ENCODE measurements around the gene SCAF4.

Gene SCAF4

GRCh38 chr21:31733551-31734149 lies 1.7 kb upstream of the SCAF4 start:
- TF ChIP-seq TCF12 (IDR thresholded peaks at IDR 0.05; ENCODE audit: low read depth) (no peak), ZBTB7A (IDR thresholded peaks at IDR 0.05; ENCODE audit: low read depth) (no peak), CREB1 (IDR thresholded peaks at IDR 0.05; ENCODE audit: low read depth) (no peak), NFIC (IDR thresholded peaks at IDR 0.05) (no peak), EP300 (IDR thresholded peaks at IDR 0.05; ENCODE audit: borderline replicate concordance) (no peak), YY1 (IDR thresholded peaks at IDR 0.05; ENCODE audit: low read depth) (no peak), FOXM1 (IDR thresholded peaks at IDR 0.05; ENCODE audit: borderline replicate concordance, low read depth) (no peak), EGR1 (IDR thresholded peaks at IDR 0.05) (no peak), TEAD4 (IDR thresholded peaks at IDR 0.05) (no peak), CEBPB (IDR thresholded peaks at IDR 0.05) (no peak), TAF1 (IDR thresholded peaks at IDR 0.05; ENCODE audit: low read depth) (no peak), RAD21 (IDR thresholded peaks at IDR 0.05; ENCODE audit: low read depth) (no peak), REST (IDR thresholded peaks at IDR 0.05; ENCODE audit: low read depth) (no peak), USF1 (IDR thresholded peaks at IDR 0.05) (no peak)
- TF ChIP-seq, protein P1, sequence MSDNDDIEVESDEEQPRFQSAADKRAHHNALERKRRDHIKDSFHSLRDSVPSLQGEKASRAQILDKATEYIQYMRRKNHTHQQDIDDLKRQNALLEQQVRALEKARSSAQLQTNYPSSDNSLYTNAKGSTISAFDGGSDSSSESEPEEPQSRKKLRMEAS (IDR thresholded peaks at IDR 0.05), result no peak

- TF ChIP-seq TCF12 (IDR thresholded peaks at IDR 0.05; ENCODE audit: low read depth) (0 out of 2 replicates have a peak, but pooled peaks have one; percentile 25), NFIC (IDR thresholded peaks at IDR 0.05) (no peak)
Measured at GRCh38 chr21:31732597-31733550, 956 bp upstream of the SCAF4 start.

DNA sequence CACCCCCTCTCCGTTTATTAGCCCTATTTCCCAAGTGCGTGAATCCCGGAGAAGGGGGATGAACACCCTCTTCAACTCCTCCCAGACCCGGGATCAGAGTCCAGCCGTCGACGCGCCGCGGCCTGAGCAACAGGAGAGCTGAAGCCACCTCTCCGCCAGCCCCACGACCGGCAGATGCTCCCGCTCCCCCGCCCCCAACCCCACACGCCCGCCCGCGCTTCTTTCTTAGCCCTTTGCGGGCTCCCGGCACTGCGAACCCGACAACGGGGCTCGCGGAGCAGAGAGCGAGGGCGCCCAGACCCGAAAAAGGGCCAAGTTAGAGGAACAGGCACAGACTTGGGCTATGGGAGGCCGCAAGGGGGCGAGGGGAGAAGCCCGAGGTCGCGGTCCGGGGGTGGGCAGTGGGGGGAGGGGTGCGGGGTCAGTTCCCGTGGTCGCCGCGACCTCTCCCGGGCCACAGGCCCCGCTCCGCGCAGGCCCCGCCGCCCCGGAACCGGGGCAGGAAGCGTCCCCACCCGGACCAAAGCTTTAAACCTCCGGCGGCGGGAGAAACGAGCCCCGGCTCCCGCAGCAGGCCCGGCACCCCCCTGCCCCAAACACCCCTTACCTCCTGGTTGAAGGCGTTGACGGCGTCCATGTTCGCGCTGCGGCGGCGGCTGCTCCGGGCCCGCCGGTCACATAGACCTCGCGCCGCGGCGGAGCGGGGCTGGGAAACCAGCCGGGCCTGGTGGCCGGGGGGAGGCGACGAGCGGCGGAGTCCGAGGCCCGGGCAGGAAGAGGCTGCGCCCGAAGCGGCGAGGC lies 662 bp downstream of the SCAF4 start:
- no peak for TF ChIP-seq NFIC (IDR thresholded peaks at IDR 0.05)
- no peak for TF ChIP-seq CREB1 (IDR thresholded peaks at IDR 0.05; ENCODE audit: low read depth)
- TF ChIP-seq REST (IDR thresholded peaks at IDR 0.05; ENCODE audit: low read depth), result no peak
- no peak for TF ChIP-seq RAD21 (IDR thresholded peaks at IDR 0.05; ENCODE audit: low read depth)
- no peak for TF ChIP-seq YY1 (IDR thresholded peaks at IDR 0.05; ENCODE audit: low read depth)
- TF ChIP-seq CEBPB (IDR thresholded peaks at IDR 0.05), result no peak
- TF ChIP-seq ZBTB7A (IDR thresholded peaks at IDR 0.05; ENCODE audit: low read depth), result no peak
- no peak for TF ChIP-seq TEAD4 (IDR thresholded peaks at IDR 0.05)
- no peak for TF ChIP-seq EP300 (IDR thresholded peaks at IDR 0.05; ENCODE audit: borderline replicate concordance)
- no peak for TF ChIP-seq FOXM1 (IDR thresholded peaks at IDR 0.05; ENCODE audit: borderline replicate concordance, low read depth)

DNA sequence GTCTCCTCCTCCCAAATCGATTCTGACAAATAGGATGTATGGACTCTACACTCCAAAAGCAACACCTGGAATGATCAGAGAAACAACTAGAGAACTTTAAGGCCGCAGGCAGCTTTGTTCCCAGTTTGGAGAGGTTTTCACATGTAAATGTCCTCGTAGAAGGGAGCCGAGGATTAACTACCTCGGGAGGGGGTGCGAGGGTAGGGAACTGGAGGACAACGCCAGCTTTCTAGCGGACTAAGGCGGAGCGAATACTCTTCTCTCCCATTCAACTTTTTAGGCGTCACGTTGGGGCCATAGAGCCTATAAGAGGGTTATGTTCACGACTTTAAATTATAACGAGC lies 1.2 kb downstream of the SCAF4 start:
- TF ChIP-seq REST (IDR thresholded peaks at IDR 0.05; ENCODE audit: low read depth) (no peak), TCF12 (IDR thresholded peaks at IDR 0.05; ENCODE audit: low read depth) (no peak), TAF1 (IDR thresholded peaks at IDR 0.05; ENCODE audit: low read depth) (no peak), TEAD4 (IDR thresholded peaks at IDR 0.05) (no peak), FOXM1 (IDR thresholded peaks at IDR 0.05; ENCODE audit: borderline replicate concordance, low read depth) (no peak), YY1 (IDR thresholded peaks at IDR 0.05; ENCODE audit: low read depth) (no peak), NFIC (IDR thresholded peaks at IDR 0.05) (no peak)
- TF ChIP-seq, protein P1 (IDR thresholded peaks at IDR 0.05), result no peak
